CD4-positive, alpha-beta T cell treated with Interleukin-4 for 4 hours (primary cell): ENCODE measurements around the gene PLXND1.

Experiments
- DNase-seq: peaks from one replicate; pipeline ENCODE4 v3.0.0-alpha.2; 2020

Gene PLXND1

DNA sequence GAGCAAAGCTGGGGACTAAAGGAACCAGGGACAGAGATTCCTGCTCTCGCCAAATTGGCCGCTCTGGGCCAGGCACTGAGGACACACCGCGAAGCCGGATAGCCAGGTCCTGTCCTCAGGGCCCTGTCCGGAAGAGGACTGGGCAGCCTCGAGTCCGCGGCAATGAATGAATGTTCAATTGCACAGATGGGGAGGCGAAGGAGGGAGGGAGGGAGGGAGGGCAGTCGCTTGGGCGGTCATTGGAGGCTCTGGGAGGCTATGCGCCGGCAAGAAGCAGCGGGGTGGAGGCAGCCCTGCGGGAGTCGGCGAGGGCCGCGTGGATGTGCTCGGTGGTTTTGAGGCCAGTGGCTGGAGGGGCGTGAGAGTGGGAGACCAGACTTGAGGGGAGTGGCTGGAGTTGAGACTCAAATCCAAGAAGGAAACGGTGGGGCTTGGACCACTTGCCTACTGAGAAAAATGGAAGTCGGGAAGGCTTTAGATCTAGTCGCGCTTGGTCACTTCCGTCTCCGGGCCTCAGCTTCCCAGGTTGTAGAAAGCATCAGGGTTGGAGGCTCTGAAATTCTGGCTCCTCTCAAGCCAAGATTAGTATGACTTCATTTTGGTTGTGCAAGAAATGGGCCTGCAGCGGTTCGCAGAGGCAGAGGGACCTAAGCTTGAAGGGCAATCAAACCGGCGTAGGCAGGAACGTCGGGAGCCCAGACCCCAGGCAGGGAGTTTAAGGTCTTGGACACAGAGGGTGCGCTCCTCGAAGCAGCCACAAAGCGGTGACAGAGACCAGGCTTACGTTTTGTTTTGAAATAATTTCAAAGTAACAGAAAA lies 21.1 kb upstream of the PLXND1 start:
- peak; percentile 63 for DNase-seq

DNA sequence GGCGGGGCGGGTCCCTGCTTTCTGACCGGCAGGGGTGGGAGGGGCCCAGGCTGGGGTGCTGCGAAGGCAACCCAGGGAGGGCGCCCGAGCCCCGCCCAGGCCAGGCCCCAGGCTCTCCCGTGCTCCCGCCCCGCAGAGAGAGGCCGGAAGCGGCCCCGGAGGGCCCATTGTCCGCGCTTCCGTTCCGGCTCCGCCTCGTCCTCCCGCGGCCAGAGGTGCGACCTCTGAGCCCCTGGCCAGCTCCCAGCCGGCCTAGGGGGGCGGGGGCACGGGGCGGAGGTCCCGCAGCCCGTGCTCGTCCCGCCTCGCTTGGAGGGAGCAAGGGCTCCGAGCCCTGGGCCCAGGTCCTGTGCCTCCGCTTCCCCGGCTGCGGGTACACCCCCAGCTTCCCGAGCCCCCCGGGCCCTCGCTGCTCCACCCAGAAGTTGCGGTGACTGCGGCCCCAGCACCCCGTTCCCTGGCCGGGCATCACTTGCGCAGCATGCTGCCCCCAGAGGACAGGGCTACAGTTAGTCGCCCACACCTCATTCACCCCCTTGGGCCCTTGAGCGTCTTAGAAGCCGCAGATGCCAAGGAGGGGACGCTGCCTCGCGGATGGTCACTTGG lies 20.4 kb upstream of the PLXND1 start:
- DNase-seq = peak; percentile 43

DNA sequence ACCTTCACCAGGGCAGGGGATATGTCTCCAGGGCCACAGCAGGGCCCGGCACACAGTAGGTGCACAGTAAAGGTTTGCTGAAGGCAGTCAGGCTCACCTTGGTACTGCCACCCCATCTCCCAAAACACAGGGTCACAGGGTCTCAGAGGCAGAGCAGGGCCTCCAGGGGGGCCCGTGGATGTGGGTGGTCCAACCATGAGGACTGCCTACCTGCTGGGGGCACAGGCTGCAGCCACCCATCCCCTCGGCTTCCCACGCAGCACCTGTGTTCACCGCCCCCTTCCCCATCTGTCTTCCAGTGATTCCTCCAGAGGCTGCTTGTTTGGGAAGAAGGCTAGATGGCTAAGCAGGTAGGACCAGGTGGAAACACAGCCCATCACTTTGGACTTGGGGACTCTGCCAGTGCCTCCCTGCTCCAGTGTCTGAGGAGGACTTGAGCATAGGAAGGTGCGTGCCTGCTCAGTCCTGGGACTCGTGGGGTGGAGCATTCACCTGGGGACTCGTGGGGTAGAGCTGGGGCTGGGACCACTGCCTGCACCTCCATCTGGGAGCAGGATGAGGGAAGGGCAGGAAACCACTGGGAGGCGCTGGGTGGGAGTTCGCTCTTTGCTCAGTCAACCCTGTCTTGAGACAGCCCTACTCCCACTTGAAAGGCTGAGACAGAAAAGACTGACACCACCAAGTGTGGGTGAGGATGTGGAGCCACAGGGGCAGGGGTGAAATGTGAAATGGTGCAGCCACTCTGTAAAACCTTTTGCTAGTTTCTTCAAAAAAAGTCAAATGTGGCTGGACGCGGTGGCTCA lies 18.8 kb upstream of the PLXND1 start:
- no peak for DNase-seq

DNA sequence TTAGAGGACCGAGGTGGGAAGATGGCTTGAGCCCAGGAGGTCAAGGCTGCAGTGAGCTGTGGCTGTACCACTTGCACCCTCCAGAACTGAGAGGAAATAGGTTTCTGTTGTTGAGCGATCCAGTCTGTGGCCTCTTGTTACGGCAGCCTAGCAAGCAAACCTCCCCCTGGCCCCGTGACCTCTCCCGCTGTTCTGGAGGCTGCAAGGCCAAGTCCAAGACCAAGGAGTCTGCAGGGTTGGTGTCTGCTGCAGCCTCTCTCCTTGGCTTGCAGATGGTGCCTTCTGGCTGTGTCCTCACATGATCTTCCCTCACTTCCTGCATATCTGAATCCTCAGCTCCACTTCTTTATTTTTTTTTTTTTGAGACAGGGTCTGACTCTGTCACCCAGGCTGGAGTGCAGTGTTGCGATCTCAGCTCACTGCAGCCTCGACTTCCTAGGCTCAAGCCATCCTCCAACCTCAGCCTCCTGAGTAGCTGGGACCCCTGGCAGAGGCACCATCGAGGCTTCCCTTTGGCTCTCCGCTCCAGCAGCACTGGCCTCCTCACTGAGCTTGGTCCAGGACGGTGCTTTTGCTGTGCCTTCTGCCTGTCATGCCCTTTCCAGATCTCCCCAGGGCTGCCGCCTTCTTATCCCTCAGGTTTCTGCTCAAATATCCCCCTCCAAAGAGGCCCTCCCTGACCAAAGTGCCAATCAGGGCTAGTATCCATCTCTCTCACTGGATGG lies 18.0 kb upstream of the PLXND1 start:
- no peak for DNase-seq

DNA sequence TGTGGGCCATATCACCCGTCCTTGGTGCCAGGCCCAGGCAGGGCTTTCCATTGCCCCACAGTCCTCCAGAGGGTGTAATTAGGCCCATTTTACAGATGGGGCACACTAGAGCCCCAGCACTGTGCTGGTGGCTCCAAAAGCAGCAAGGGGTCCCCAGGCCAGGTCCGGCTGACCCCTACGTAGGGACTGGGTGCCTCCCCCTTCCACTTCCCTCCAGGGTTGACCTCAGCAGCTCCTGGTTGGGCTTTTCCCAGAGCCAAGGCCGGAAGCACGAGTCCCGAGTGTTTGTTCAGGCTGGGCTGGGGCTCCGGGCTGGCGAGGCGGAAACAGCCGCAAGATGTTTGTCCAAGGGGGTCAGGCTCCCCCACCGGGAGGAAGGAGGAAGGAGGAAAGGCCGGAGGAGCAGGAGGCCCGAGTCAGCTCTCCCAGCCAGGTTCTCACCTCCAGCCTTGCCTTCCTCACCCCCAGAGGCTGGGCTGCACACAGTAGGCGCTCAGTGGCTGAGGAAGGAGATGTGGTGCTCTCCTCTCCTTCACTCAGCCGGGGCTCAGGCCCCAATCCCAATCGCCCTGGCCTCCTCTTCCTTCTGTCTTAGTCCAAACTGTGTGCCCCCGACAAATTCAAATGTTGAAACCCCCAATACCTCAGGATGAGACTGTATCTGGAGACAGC lies 17.1 kb upstream of the PLXND1 start:
- no peak for DNase-seq

DNA sequence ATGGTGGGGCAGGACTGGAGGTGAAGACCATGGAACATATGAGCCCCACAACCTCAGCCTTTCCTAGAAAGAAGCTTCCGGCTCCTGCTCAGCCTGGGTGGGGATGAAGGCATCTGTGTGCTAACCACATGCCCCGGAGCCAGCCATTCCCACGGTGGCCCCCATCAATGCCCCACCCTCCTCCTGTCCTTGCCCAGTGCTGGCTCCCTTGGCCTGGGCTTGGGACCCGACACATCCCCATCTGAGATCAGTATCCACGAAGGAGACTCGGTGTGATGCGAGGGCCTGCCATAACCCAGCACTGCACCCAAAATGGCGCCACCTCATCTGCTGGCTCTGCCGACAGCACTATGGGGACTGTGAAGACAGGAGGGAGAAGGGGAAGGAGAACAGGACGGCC lies 16.5 kb upstream of the PLXND1 start:
- no peak for DNase-seq

DNA sequence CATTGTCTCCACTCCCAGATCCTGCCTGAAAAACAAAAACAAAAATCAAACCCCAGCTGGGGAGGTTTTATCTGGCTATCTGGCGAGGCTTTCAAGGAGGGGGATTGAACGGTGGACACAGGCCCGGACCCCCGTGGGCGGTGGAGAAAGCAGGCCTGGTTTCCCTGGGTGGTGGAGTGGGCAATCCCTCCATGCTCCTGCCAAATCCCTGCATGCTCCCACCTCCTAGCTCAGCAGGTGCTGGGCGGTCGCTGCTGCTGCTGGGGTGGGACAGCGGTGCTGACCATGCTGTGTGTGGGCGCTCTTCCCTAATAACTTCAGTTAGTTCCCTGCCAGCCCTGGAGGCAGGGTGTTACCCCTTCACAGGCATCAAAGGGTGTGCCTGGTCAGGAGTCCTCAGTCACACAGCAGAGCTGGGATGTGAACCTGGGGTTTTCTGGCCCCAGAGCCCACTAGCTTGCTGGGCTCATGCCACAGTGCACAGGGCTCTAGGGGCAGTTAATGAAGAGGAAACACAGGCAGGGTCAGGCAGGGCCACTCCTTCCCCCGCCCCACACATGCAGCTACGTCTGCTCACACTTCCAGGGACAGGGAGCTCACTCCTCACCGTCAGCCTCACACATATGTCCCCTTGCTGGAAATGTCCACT lies 15.9 kb upstream of the PLXND1 start:
- no peak for DNase-seq

DNA sequence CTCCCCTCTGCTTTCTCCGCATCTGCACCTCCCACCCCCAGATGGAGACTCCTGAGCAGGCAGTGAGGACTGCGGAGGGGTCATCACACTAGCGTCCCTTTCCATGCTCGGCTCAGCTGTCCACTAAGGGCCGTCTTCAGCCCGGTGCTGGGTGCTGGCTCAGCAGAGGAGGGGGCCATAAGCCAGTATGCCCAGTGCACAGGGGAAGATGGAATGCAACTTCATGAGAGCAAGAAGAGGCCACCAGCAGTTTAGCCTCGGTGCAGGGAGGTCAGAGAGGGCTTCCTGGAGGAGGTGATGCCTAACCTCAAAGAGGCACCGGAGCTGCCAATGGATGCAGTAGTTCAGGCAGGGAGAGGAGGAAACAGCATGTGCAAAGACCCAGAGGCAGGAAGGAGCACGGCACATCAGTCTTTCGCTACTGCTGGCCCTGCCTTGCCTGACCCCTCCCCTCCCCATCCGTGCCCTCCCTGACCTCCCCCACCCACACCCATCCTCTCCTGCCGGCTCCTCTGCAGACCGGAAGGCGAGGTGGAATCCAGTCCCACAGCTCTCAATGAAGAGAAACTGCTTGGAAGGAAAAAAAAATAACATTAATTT lies 15.2 kb upstream of the PLXND1 start:
- DNase-seq = no peak

DNA sequence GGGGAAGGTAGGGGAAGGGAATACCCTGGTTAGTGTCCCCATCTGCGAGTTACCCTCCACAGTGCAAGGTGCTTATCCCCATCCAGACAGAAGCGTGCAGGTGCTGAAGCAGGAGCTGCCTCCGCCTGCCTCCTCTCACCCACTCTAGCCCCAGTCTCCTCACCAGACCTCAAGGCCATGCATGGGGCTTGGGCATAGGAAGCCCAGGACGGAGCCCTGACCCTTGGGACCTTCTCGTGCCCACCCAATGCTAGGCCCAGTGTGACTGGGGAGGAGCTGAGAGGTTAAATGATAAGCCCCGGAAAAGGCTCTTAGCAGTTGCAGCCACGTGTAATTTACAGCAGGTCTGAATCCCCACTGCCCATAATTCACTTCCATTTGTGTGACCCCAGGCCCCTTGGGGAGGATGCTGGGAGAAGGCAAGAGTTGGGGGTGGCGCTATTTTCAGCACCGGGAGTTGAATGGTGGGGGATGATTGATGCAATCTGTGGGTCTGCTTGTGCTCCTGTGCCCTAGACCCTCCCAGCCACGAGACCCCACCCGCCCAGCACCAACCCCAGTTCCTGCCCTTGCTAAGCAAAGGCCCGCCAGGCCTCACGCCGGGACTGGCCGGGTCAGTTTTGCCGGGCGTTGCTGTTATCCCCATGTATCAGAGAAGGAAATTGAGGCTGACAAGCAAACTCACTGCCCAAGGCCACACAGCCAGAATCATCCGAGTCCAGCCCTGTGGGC lies 14.5 kb upstream of the PLXND1 start:
- DNase-seq = no peak

DNA sequence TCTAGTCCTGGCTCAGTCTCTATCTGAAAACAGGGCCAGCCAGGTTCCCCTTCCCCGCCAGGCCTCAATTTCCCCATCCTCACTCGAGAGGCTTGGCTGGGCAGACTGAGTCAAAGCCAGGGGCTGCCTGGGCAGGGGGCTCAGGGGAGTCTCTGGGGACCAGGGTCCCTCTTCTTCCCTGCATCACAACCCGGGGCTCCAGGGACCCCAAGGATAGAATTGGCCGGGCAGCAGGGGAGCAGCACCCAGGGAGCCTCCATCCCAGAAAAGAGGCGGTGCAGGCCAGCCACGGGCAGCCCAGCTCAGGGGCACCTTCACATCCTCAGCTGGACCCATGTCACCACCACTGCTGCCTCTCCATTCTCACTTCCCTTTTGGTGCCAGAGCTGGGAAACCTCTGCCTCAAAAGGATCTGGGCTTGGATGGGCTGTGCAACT lies 13.3 kb upstream of the PLXND1 start:
- no peak for DNase-seq

DNA sequence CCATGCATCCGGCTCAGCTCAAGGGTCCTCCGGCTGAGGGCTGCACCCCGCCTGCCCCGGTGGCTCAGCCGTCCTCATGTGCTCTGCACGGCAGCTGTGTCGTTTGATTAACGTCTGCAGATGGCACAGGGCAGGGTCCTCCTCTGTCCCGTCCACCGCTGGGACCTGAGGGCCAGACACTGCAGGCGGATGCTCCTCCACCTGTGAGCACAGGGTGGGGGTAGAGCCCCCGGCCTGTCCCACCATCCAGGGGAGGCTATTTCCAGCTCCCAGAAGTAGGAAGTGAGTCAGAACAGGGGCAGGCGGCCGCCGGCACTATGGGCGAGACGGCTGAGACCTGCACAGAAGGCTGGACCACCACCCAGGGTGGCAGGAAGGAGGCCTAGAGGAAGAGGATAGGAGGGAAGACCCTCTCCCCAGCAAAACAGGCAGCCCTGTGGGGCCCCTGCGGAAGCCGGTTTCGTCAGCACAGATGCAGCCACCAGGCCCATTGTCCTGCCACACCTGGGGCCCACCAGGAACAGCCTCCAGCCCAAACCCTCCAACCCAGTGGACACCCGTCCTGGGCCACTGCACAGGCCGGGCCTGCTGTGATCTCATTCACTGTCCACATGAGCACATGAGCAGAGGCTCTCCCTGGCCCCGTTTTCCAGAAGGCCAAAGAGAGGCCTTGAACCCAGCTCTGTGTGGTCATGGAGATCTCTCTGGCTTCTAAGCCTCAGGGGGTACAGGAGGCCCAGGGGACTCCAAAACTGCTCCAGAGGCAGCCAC lies 12.6 kb upstream of the PLXND1 start:
- no peak for DNase-seq

DNA sequence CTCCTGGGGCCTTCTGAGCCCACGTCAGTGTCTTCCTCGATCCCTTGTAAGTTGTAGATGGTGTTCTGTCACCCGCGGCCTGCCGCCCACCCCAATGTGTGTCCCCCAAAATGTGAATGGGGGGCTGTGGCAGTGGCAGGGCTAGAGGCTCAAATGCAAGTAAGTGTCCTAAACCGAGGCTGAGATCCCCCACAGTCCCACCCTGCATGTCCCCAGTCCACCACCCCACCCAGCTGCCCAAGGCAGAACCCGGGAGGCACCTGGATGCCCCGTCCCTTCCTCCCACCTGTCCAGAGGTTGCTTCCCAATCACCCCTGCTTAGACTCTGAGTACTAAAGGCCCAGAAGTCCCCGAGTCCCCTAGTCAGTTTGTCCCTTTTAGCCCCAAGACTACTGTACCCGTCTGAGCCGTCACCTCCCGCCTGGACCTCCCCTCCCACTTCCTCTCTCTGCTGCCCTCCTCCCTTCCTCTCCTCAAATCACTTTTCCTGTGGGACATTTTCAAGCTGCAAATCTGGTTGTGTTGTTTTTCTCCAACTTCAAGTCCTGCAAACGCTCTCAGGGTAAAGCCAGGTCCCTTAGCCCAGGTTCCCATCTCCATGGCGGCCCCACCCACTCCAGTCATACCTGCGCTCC lies 11.8 kb upstream of the PLXND1 start:
- no peak for DNase-seq

DNA sequence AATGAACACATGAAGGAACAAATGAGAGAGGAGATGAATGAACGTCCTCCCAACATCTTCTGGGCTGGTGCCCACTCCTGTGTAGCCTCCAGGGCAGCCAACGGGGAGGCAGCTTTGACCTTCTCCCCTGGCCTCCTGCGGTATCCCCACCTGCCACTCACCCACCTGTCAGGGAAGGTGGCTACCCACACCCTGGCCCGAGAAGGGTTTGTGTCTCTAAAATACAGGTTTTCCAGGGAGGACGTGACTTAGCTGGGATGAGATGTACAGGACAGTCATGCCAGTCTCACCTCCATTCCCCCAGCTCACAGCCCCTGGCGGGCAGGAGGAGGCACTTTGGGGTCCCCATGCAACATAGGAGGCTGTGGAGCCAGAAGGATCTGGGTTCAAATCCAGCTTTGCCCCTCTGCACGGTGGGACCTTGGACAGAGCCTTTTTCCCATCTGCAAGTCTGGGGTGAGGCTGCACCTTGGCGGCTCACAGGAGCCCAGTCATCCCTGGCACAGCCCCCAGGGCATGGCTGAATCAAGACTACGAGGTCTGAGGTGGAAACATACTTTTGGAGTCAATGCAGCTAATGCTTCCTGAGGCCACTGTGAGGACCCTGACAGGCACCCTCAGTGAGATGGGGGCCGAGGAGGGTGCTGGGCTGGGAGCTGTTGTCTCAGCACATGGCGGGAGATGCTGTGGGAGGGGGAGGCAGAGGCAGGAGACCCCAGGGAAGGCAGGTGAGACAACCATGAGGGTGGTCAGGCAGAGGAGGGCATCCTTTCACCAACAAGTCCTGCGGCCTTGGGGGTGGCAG lies 11.1 kb upstream of the PLXND1 start:
- no peak for DNase-seq

DNA sequence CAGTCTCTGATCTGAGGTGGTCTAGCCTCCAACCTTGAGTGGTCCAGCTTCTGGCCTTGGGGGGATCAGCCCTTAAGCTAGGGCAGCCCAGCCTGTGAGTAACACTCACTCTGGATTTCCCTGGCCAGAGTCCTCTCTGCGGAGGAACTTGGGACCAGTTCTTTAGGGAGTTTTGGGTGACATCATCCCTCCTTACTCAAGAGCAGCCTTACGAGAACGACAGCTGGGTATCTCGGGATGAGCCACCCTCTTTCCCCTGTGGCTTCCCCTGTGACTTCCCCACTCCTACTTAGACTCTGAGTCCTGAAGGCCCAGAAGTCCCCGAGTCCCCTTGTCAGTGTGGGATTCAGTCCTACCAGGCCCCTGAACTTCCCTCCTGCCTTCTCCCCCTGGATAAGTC lies 10.2 kb upstream of the PLXND1 start:
- DNase-seq = no peak

DNA sequence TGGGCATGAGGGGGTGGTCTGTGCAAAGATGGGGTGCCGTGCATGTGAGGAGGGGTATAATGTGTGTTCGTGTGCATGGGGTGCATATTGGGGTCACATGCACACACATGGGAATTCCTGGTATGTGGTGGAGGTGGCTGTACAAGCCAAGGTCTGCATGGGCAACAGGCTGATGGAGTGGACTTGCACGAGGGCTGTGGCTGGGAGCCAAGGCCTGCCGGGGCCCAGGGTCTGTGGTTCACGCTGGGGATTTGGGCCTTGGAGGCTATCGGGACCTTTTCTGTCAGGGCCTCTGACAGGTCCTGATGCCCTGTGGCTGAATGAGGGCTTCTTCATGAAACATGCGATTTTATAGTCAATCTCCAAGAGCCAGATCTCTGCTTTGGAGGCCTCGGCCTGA lies 9.8 kb upstream of the PLXND1 start:
- DNase-seq = no peak

DNA sequence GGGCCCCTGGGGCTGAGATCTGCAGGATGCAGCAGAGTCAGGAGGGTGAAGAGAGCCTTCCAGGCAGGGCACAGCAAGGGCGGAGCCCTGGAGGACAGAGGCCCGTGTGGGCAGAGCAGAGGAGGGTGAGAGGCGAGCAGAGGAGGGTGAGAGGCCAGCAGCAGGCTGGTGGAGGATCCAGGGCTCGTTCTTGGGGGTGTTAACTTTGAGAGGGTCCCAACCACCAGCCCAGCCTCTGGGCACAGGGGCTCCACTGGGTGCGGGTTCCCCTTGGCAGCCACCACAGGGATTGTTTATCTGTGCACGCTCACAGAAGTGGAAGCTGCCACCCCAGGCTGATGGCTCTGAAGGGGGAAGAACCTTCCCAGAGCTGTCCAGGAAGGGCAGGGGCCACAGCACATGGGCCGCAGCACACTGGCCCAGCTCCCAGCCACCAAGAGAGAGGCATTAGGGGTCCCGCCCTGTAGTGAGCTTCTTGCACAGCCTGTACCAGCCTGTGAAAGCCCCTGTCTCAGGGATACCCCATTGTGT lies 9.3 kb upstream of the PLXND1 start:
- no peak for DNase-seq

DNA sequence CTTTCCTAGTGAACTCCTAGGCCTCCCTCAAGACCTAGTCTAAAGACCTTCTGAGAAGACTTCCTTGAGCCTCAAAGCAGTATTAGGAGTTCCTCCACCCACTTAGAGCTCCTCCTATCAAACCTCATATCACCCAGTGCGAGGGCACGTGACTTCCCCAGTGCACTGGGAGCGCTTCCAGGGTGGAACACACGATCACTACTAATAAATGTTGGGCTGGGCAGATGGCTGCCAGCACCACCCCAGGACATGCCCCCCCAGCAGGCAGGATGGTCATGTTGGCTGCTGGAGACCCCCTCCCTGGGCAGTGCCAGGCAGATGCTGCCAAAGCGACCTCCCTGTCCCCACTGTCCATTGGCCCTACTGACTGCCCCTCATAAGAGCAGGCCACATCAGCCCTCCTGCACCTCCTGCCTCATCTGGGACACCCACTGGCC lies 8.5 kb upstream of the PLXND1 start:
- no peak for DNase-seq

DNA sequence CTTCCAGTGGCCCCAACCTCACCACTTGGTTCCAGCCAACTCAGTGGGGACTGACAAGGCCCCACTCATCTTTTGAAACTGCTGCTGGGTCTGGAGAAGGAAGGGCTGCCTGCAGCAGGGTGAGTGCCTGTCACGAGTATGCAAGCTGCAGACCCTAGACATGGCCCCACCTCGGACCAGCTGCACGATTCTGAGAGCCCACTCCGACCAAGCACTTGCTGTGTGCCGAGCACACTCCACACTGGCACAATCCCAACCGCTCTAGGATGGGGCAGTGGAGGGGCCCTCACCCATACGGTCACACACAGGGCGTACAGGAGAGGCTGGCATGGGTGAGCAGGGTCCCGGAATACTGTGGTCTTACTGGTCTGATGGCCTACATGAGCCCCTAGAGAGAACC lies 8.0 kb upstream of the PLXND1 start:
- DNase-seq = no peak
